HG02885 (cell line): ENCODE results near the gene POP5.
"Not testable (repeated sequence)": the region's sequence is repeated elsewhere in the genome, so short reads cannot be mapped to it uniquely, and the experiment has no call there.

Experiments used
- ATAC-seq: cut with Tn5 transposase; IDR thresholded peaks from one replicate; pipeline ENCODE4 v1.9.1; 2021; ENCODE audit warnings: mild to moderate bottlenecking; ENCODE audit not compliant: unreplicated experiment, poor library complexity

The POP5 gene

GRCh38 chr12:120538281-120539156 lies 42.7 kb downstream of the POP5 start:
- ATAC-seq, result no peak

DNA sequence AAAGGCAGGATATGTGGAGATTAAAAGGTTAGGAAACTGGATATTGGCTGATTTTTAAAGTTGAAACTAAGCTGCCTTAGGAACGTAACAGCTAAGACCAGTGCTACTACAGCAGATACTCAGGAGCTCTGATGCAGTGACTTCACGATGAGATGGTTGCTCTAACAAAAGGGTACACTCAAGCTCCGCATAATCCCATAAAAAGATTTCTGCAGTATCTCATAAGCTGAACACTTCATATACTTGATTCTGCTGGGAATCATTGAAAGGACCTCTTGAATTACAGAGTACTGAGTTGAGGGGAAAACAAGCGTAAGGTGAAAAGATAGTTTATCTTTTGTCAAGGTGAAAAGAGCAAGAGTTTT lies 43.4 kb downstream of the POP5 start:
- no peak for ATAC-seq

GRCh38 chr12:120536064-120536791 lies 45.0 kb downstream of the POP5 start:
- ATAC-seq, result no peak

DNA sequence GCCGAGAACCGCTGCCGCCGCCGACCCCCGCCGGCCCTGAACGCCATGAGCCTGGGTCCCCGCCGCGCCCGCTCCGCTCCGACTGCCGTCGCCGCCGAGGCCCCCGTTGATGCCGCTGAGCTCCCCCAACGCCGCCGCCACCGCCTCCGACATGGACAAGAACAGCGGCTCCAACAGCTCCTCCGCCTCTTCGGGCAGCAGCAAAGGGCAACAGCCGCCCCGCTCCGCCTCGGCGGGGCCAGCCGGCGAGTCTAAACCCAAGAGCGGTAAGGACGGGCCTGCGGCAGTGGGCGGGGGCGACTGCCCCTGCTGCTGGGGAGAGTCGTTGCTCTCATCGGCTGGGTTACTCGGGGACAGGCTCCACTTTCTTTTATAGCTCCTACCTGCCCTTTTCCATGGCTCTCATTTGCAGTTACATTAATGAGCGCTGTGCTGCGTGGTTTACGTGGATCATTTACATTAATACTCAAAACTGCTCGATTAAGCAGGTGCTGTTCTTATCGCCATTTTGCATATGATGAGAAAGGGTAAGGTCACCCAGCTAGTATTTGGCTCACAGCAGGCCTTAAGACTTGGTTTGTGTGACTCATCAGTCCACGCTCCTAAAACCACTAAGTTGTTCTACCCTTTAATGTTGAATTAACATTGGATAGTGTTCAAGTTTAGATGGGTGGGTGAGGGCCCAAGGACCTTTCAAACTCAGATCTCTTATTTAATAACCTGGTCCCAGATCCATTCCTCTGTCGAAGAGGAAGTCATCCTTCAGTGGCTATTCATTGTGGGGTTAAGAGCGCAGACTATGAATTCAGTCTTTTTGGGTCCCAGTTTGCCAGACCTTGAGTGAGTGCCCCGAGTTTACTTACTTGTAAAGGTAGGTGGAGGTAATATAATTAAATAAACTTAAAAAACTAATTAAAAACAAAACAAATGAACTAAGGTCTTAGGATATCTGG lies 46.2 kb downstream of the POP5 start:
- ATAC-seq, result peak; percentile 31

GRCh38 chr12:120534203-120534702 lies 46.9 kb downstream of the POP5 start, which contains the start of gene RNF10:
Gene RNF10, plus strand, starts transcription at chr12:120534356. Its CDS starts 456 bp downstream, at chr12:120534812.
- ATAC-seq, result peak; percentile 63

DNA sequence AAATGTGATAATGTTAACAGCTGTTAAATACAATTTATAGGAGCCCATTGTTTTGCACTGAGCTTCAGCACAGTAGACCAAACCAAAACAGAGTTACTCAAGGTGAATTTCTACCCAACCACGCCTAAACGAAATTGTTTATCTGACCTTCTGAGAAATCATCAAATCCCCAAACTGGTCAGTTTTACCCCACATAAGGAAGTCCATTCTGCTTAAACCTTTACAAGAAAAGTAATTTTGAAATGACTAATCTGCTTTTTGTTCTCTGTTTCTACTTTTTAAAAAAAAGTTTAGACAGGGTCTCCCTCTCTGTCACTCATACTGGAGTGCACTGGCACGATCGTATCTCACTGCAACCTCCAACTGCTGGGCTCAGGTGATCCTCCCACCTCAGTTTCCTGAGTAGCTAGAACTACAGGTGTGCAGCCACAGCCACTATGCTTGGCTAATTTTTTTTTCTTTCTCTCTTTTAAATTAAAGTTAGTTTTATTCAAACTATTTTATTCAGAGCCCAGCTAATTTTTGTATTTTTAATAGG lies 48.4 kb downstream of the POP5 start:
- no peak for ATAC-seq

DNA sequence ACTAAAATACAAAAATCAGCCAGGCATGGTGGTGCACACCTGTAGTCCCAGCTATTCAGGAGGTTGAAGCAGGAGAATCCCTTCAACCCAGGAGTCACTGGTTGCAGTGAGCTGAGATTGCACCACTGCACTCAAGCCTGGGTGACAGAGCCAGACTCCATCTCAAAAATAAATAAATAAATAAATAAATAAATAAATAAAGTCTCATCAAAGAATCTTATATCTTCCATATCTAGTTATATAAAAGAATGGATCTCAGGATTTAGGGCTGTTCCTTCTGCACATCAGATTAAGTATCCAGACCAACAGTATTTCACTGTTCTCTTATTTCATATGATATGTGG lies 50.8 kb downstream of the POP5 start:
- ATAC-seq, result not testable (repeated sequence)

DNA sequence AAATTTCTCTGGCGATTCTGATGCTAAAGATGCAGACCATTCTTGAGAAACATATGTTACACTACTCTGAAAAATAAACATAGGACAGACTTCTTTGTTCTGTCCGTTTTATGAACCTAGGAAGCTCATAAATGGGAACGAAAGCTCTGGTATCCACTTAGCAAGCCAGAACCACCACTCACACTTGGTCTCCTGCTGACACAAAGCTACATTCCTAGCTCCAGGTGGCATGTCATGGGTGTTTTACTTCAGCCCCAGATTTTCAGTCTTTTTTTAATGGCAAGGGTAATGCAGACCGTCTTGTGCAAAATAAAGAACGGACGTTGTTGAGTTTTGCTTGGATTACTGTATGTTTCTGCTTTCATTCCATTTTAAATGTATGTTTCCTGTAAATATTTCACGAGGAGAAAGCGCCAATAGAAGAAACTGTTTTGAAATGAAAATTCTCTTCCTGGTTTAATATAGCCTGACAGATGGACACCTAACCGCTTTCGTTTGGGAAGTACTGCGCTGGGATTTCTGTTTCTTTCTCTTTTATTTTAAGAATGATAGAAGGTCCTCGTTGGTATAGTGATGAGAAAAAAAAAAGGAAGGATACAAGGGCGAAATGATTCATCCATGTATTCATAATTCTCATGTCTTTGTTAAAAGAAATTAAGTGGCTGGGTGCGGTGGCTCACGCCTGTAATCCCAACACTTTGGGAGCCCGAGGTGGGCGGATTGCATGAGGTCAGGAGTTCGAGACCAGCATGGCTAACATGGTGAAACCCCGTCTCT lies 51.4 kb downstream of the POP5 start:
- ATAC-seq, result no peak

GRCh38 chr12:120528861-120529525 lies 52.2 kb downstream of the POP5 start, which contains the start of gene COQ5:
Gene COQ5, minus strand, starts transcription at chr12:120529158. Its CDS starts 17 bp downstream, at chr12:120529141.
- peak; percentile 83 for ATAC-seq
